HepG2 (cell line): ENCODE measurements around the gene CHST3. TPM values are rescaled to one million over a fixed set of nuclear protein-coding genes. Genes with fewer than 3 reads are reported as not detected.

Experiments
- AGO2 ChIP-seq: fragments of 200-400 bp; formaldehyde crosslinking; optimal IDR thresholded peaks from 2 replicates; pipeline ENCODE3; 2017; ENCODE audit warnings: mild to moderate bottlenecking, low read depth, low read length, moderate library complexity
- CHD2 ChIP-seq: IDR thresholded peaks from 2 replicates; pipeline ENCODE4 v1.6.1; 2011; ENCODE audit warnings: low read depth, low read length, improper control_type of control experiment
- IKZF4 ChIP-seq: sonication (generic); formaldehyde crosslinking; IDR thresholded peaks from 2 replicates; pipeline ENCODE4 v1.5.1; 2020; ENCODE audit warnings: borderline replicate concordance, mild to moderate bottlenecking, low read depth, missing genetic modification reagents; ENCODE audit errors: not compliant biosample characterization
- MED13 ChIP-seq: sonication (generic); formaldehyde crosslinking; IDR thresholded peaks from 2 replicates; pipeline ENCODE4 v1.5.0; 2020; ENCODE audit warnings: missing genetic modification reagents
- POLR2AphosphoS2 ChIP-seq: IDR thresholded peaks from 2 replicates; pipeline ENCODE4 v1.6.1; 2011; ENCODE audit warnings: low read depth, low read length, improper control_type of control experiment
- REL ChIP-seq: sonication (generic); formaldehyde crosslinking; conservative IDR thresholded peaks from 2 replicates; pipeline ENCODE4 v1.8.0; 2022; ENCODE audit warnings: mild to moderate bottlenecking, missing genetic modification reagents, moderate library complexity
- SMAD1 ChIP-seq: sonication (generic); formaldehyde crosslinking; IDR thresholded peaks from 2 replicates; pipeline ENCODE4 v1.4.0; 2020; ENCODE audit warnings: missing genetic modification reagents, low read depth, mild to moderate bottlenecking, borderline replicate concordance
- SMARCC2 ChIP-seq: fragments of 450-650 bp; IDR thresholded peaks from 2 replicates; pipeline ENCODE4 v1.6.1; 2017; ENCODE audit warnings: antibody characterized with exemption, mild to moderate bottlenecking
- TCF12 ChIP-seq, 2 experiments: fragments of 450-650 bp in 1 of 2; sonication (generic) in 1 of 2; formaldehyde crosslinking in 1 of 2; IDR thresholded peaks; 2 replicates each; pipeline versions ENCODE4 v1.6.1 to v1.8.0; 2017 to 2022; ENCODE audit warnings: antibody characterized with exemption in 1 of 2, mild to moderate bottlenecking in 1 of 2, missing genetic modification reagents in 1 of 2, moderate library complexity in 1 of 2
- ZFP62 ChIP-seq: sonication (generic); formaldehyde crosslinking; IDR thresholded peaks from 2 replicates; pipeline ENCODE4 v1.4.0; 2020; ENCODE audit warnings: missing genetic modification reagents
- ZNF225 ChIP-seq: sonication (generic); formaldehyde crosslinking; IDR thresholded peaks from 2 replicates; pipeline ENCODE4 v1.4.0; 2020; ENCODE audit warnings: mild to moderate bottlenecking, missing genetic modification reagents
- ZNF317 ChIP-seq: sonication (generic); formaldehyde crosslinking; IDR thresholded peaks from 2 replicates; pipeline ENCODE4 v1.5.0; 2020; ENCODE audit warnings: mild to moderate bottlenecking, missing genetic modification reagents
- ZNF510 ChIP-seq: sonication (generic); formaldehyde crosslinking; IDR thresholded peaks from 2 replicates; pipeline ENCODE4 v1.4.0; 2020; ENCODE audit warnings: low read depth, mild to moderate bottlenecking, missing genetic modification reagents
- ZNF530 ChIP-seq: sonication (generic); formaldehyde crosslinking; IDR thresholded peaks from 2 replicates; pipeline ENCODE4 v1.5.0; 2020; ENCODE audit warnings: low read depth, mild to moderate bottlenecking, missing genetic modification reagents
- ZNF75D ChIP-seq: sonication (generic); formaldehyde crosslinking; IDR thresholded peaks from 2 replicates; pipeline ENCODE4 v1.8.1; 2023; ENCODE audit warnings: missing genetic modification reagents, mild to moderate bottlenecking, borderline replicate concordance
- ZSCAN29 ChIP-seq: sonication (generic); formaldehyde crosslinking; conservative IDR thresholded peaks from 2 replicates; pipeline ENCODE4 v1.4.0; 2020; ENCODE audit warnings: mild to moderate bottlenecking, missing genetic modification reagents
- polyA plus RNA-seq, 8 experiments: library from polyadenylated mRNA; depleted of rRNA in 3 of 8; stranded (reverse) in 7 of 8; unstranded in 1 of 8; fragments of >200 nt; fragmentation: Illumina TruSeq in 4 of 8; extraction: Trizol in 4 of 8; gene quantifications; 2 replicates each; pipeline versions ENCODE4 v1.2.1 to v1.2.3, GENCODE V29; 2011 to 2016; ENCODE audit warnings: low read depth in 4 of 8, missing spikeins in 1 of 8, mixed read lengths in 1 of 8; ENCODE audit not compliant: insufficient read depth in 1 of 8
- total RNA-seq, 5 experiments: library from RNA; depleted of rRNA; stranded (reverse); fragments of >200 nt; fragmentation: Illumina TruSeq; extraction: Trizol; gene quantifications; 2 replicates each; pipeline ENCODE4 v1.2.3, GENCODE V29; 2016; ENCODE audit warnings: low read depth in 1 of 5
- TF ChIP-seq, protein P1 (sequence below): sonication (generic); formaldehyde crosslinking; conservative IDR thresholded peaks from 2 replicates; pipeline ENCODE4 v1.4.0; 2020; ENCODE audit warnings: missing genetic modification reagents
- TF ChIP-seq, protein P2 (sequence below): sonication (generic); formaldehyde crosslinking; IDR thresholded peaks from 2 replicates; pipeline ENCODE4 v1.5.1; 2020; ENCODE audit warnings: mild to moderate bottlenecking, missing genetic modification reagents
- TF ChIP-seq, protein P3 (sequence below): sonication (generic); formaldehyde crosslinking; conservative IDR thresholded peaks from 2 replicates; pipeline ENCODE4 v1.5.0; 2020; ENCODE audit warnings: missing genetic modification reagents
- TF ChIP-seq, protein P4 (sequence below): IDR thresholded peaks from 2 replicates; pipeline ENCODE4 v1.6.1; 2016; ENCODE audit warnings: low read depth, borderline replicate concordance
- TF ChIP-seq, protein P5 (sequence below): sonication (generic); formaldehyde crosslinking; IDR thresholded peaks from 2 replicates; pipeline ENCODE4 v1.8.1; 2023; ENCODE audit warnings: missing genetic modification reagents, inconsistent platforms, borderline replicate concordance

Gene CHST3
- total and polyA plus RNA-seq, 2 of the 13 experiments (the other 11 are each of a cell fraction or from before 2014, with no cell fraction given) = 7.2 to 18.7 TPM

DNA sequence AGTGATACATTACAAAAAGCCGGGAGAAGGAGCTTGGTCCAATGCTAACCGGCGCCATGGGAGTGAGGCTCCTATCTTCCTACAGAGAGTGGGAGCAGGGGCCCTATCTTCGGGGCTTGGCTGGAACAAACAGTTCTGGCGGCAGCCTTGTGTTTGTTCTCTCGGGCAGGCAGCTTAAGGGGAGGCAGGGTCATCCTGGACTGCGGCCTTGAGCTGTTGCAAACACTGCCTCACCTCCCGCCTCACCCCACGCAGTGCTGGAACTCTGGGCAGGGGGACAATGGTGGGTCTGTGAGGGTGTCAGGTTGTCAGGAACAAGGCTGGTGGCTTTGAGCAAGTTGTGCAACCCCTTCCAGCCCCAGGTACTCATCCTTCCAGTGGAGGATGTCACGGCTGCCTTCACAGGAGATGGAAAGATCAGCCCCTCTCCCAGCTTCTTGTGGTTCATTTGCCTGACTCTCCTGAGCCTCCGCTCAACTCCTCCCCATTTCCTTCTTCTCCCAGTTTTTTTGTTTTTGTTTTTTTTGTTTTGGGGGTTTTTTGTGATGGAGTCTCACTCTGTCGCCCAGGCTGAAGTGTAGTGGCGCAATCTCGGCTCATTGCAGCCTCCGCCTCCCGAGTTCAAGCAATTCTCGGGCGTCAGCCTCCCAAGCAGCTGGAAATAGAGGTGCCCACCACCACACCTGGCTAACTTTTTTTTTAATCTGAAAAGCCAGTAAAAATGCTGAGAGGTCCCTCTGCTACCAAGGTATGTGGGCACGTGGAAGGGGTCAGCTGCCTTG, 66.8 kb downstream of the CHST3 start (continued):
- TF ChIP-seq SMAD1 (CRISPR knock-in tag) (no peak; the same call in 1 of the 2 replicates), REL (CRISPR knock-in tag) (0 out of 2 replicates have a peak, but pooled peaks have one; percentile 24), AGO2 (no peak), CHD2 (peak; percentile 23; the same call in 1 of the 2 replicates), ZNF225 (CRISPR knock-in tag) (peak; percentile 67), ZFP62 (CRISPR knock-in tag) (no peak), TCF12 (IDR thresholded peaks at IDR 0.05) (no peak), TCF12 (CRISPR knock-in tag; IDR thresholded peaks at IDR 0.05) (peak; percentile 86; the same call in 1 of the 2 replicates), SMARCC2 (no peak), IKZF4 (CRISPR knock-in tag) (no peak), ZNF75D (no peak), MED13 (CRISPR knock-in tag) (peak; percentile 97), ZNF510 (CRISPR knock-in tag) (no peak), POLR2AphosphoS2 (no peak), ZSCAN29 (peak; percentile 50), ZNF530 (CRISPR knock-in tag) (no peak), ZNF317 (peak; percentile 84)
- TF ChIP-seq, protein P1, sequence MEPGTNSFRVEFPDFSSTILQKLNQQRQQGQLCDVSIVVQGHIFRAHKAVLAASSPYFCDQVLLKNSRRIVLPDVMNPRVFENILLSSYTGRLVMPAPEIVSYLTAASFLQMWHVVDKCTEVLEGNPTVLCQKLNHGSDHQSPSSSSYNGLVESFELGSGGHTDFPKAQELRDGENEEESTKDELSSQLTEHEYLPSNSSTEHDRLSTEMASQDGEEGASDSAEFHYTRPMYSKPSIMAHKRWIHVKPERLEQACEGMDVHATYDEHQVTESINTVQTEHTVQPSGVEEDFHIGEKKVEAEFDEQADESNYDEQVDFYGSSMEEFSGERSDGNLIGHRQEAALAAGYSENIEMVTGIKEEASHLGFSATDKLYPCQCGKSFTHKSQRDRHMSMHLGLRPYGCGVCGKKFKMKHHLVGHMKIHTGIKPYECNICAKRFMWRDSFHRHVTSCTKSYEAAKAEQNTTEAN (CRISPR knock-in tag) = peak; percentile 72
- TF ChIP-seq, protein P2, sequence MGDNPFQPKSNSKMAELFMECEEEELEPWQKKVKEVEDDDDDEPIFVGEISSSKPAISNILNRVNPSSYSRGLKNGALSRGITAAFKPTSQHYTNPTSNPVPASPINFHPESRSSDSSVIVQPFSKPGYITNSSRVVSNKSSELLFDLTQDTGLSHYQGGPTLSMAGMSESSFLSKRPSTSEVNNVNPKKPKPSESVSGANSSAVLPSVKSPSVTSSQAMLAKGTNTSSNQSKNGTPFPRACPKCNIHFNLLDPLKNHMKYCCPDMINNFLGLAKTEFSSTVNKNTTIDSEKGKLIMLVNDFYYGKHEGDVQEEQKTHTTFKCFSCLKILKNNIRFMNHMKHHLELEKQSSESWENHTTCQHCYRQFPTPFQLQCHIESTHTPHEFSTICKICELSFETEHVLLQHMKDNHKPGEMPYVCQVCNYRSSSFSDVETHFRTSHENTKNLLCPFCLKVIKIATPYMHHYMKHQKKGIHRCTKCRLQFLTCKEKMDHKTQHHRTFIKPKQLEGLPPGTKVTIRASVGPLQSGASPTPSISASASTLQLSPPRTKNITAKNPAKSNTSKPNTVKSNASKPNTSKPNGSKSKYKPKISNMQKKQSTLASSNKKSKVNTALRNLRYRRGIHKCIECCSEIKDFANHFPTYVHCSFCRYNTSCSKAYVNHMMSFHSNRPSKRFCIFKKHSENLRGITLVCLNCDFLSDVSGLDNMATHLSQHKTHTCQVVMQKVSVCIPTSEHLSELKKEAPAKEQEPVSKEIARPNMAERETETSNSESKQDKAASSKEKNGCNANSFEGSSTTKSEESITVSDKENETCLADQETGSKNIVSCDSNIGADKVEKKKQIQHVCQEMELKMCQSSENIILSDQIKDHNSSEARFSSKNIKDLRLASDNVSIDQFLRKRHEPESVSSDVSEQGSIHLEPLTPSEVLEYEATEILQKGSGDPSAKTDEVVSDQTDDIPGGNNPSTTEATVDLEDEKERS (CRISPR knock-in tag) = peak; percentile 83
- TF ChIP-seq, protein P3, sequence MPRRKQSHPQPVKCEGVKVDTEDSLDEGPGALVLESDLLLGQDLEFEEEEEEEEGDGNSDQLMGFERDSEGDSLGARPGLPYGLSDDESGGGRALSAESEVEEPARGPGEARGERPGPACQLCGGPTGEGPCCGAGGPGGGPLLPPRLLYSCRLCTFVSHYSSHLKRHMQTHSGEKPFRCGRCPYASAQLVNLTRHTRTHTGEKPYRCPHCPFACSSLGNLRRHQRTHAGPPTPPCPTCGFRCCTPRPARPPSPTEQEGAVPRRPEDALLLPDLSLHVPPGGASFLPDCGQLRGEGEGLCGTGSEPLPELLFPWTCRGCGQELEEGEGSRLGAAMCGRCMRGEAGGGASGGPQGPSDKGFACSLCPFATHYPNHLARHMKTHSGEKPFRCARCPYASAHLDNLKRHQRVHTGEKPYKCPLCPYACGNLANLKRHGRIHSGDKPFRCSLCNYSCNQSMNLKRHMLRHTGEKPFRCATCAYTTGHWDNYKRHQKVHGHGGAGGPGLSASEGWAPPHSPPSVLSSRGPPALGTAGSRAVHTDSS = no peak
- TF ChIP-seq, protein P4, sequence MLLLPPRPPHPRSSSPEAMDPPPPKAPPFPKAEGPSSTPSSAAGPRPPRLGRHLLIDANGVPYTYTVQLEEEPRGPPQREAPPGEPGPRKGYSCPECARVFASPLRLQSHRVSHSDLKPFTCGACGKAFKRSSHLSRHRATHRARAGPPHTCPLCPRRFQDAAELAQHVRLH (CRISPR knock-in tag) = peak; percentile 92; the same call in 1 of the 2 replicates
- TF ChIP-seq, protein P5, sequence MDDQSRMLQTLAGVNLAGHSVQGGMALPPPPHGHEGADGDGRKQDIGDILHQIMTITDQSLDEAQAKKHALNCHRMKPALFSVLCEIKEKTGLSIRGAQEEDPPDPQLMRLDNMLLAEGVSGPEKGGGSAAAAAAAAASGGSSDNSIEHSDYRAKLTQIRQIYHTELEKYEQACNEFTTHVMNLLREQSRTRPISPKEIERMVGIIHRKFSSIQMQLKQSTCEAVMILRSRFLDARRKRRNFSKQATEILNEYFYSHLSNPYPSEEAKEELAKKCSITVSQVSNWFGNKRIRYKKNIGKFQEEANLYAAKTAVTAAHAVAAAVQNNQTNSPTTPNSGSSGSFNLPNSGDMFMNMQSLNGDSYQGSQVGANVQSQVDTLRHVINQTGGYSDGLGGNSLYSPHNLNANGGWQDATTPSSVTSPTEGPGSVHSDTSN (CRISPR knock-in tag) = no peak
